ENCODE data around the gene ATP6V1G1. TPM values are rescaled to one million over a fixed set of nuclear protein-coding genes. Genes with fewer than 3 reads are reported as not detected.
A peak's percentile ranks its signal among the peaks of the same experiment; 100 is the strongest.

Gene ATP6V1G1
- total RNA-seq, 1 experiment from 2014 or later, result 119 TPM

DNA sequence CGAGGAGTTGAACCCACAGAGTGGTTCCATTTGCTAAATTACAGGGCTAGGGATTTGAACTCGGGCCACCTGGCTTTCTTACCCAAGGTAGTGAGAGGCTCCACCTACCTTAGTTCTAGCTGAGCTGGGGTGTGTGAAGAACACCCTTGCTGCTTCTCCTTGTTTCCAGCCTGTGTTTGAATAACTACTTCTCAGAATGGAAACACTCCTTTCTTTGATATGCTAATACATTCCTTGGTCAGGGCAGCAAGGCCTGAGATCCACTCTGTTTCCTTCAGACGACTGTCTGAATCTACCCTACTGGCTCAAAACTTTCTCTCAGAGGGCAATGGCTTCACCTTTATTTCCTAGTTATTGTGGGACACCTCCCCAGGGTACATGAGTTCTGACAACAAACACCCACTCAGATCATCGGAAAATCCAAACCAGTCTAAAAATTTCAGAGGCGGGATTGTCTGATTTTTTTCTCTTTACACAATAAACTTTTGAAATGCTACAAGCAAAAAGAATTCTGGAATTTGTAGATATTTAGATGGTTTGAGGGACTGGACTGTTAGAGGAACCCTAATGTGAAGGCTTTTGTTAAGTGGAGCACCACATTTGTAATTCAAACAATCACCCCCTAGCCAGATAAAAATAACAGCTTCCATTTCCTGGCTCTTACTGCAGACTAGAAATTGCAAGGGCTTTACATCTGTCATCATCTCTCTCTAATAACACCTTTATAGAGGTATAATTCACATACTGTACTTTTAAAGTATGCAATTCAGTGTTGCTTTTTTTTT is 4.0 kb upstream of the ATP6V1G1 start:
- H2BK5ac ChIP-seq (ENCODE audit: insufficient read length, low read length), result no peak overlapping the region
- no peak overlapping the region for H4K8ac ChIP-seq (replicated peaks; ENCODE audit: insufficient read length, low read depth, low read length)
- H3K79me2 ChIP-seq (ENCODE audit: insufficient read depth, low read length), result peaks cover 9% of the 10 kb centered on the region
- H3K27me3 ChIP-seq (ENCODE audit: insufficient read depth, low read length), result no peaks in the 10 kb centered on the region
- Mint-ChIP-seq H3K4me3 (peak overlapping the region; percentile 8 to 55; a peak in 4 of 5 replicates), H3K27me3 (ENCODE audit: low read depth) (no peaks in the 10 kb centered on the region), H3K4me1 (peaks cover 47 to 50% of the 10 kb centered on the region in 2 experiments), H3K36me3 (ENCODE audit: insufficient read depth in 1 of 3, low read depth in 3 of 3) (peaks cover 5 to 9% (median 5%) of the 10 kb centered on the region in 3 experiments; a peak in 4 of 7 replicates), H3K9me3 (peaks cover 2 to 3% of the 10 kb centered on the region in 2 experiments; a peak in 2 of 5 replicates), H3K27ac (peak overlapping the region; percentile 89 to 99 (median 98))
- no peaks in the 10 kb centered on the region for H4K20me1 ChIP-seq (ENCODE audit: control insufficient read depth, insufficient read depth, insufficient read length)
- H3T11ph ChIP-seq (ENCODE audit: low read length), result no peak overlapping the region
- H3K4ac ChIP-seq (ENCODE audit: low read depth, low read length), result no peak overlapping the region
- H3K23me2 ChIP-seq (ENCODE audit: insufficient read length, low read depth, low read length, poor library complexity, severe bottlenecking), result peaks cover 9% of the 10 kb centered on the region
- no peak overlapping the region for H2BK15ac ChIP-seq (ENCODE audit: low read depth, low read length)
- H2BK120ac ChIP-seq (ENCODE audit: low read depth, low read length, poor library complexity, severe bottlenecking), result no peak overlapping the region
- no peak overlapping the region for H4K91ac ChIP-seq (ENCODE audit: insufficient read length, low read depth, low read length)
- H3K27ac ChIP-seq (ENCODE audit: insufficient read length, low read depth, low read length), result peak overlapping the region; percentile 80
- no peak overlapping the region for H2AK5ac ChIP-seq (ENCODE audit: insufficient read length, low read length)
- H3K79me1 ChIP-seq (ENCODE audit: insufficient read depth, low read depth, low read length, poor library complexity, severe bottlenecking), result no peaks in the 10 kb centered on the region
- H2BK20ac ChIP-seq (ENCODE audit: low read depth, low read length, poor library complexity, severe bottlenecking), result no peak overlapping the region
- H3K4me2 ChIP-seq (ENCODE audit: insufficient read depth, insufficient read length, low read length), result no peak overlapping the region
- H3K4me1 ChIP-seq (ENCODE audit: insufficient read depth, low read length), result peaks cover 9% of the 10 kb centered on the region
- TF ChIP-seq, protein P1, sequence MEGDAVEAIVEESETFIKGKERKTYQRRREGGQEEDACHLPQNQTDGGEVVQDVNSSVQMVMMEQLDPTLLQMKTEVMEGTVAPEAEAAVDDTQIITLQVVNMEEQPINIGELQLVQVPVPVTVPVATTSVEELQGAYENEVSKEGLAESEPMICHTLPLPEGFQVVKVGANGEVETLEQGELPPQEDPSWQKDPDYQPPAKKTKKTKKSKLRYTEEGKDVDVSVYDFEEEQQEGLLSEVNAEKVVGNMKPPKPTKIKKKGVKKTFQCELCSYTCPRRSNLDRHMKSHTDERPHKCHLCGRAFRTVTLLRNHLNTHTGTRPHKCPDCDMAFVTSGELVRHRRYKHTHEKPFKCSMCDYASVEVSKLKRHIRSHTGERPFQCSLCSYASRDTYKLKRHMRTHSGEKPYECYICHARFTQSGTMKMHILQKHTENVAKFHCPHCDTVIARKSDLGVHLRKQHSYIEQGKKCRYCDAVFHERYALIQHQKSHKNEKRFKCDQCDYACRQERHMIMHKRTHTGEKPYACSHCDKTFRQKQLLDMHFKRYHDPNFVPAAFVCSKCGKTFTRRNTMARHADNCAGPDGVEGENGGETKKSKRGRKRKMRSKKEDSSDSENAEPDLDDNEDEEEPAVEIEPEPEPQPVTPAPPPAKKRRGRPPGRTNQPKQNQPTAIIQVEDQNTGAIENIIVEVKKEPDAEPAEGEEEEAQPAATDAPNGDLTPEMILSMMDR (conservative IDR thresholded peaks at IDR 0.05), result no peak
- no peak overlapping the region for H3K9ac ChIP-seq (ENCODE audit: extremely low read depth, insufficient read length, low read length)
- no peak overlapping the region for H3K56ac ChIP-seq (ENCODE audit: insufficient read length, low read depth, low read length)
- no peak overlapping the region for H3K18ac ChIP-seq (ENCODE audit: insufficient read length, low read depth, low read length)
- no peak overlapping the region for H2BK12ac ChIP-seq (ENCODE audit: insufficient read length, low read depth, low read length)
- H3K14ac ChIP-seq (ENCODE audit: insufficient read depth, low read length), result no peak overlapping the region
- H2AFZ ChIP-seq (ENCODE audit: low read length), result no peak overlapping the region
- no peak overlapping the region for H3K23ac ChIP-seq (ENCODE audit: insufficient read length, low read depth, low read length)
- H3K9me3 ChIP-seq (ENCODE audit: control insufficient read depth, low read depth, low read length), result no peaks in the 10 kb centered on the region
- DNase-seq, result peak; percentile 76
- WGBS (ENCODE audit: extremely low coverage, insufficient read length, low lambda C conversion rate), result no CpG with 5 or more reads among the region's 5 CpGs
- no peak overlapping the region for H4K5ac ChIP-seq (ENCODE audit: insufficient read length, low read depth, low read length)
